GM23338 (cell line): ENCODE results near the gene TMEM39A. TPM values are rescaled to one million over a fixed set of nuclear protein-coding genes. Genes with fewer than 3 reads are reported as not detected.

Experiments used
- ATAC-seq: fragments of 200-7000 bp; cut with Tn5 transposase; 3 replicates; pipeline ENCODE4 v1.9.1; 2020
- DNase-seq: peaks from one replicate; pipeline ENCODE4 v3.0.0-alpha.2; 2015; ENCODE audit warnings: low spot score
- H2AFZ ChIP-seq: fragments of 200-600 bp; sonication (generic); 2 replicates; pipeline ENCODE4 v1.8.0; 2016; ENCODE audit warnings: antibody characterized with exemption, mild to moderate bottlenecking, moderate library complexity
- H3F3A ChIP-seq: fragments of 200-600 bp; sonication (generic); replicated peaks from 2 replicates; pipeline ENCODE4 v1.8.0; 2017; ENCODE audit warnings: antibody characterized with exemption, mixed run types, low read depth
- H3K27ac ChIP-seq: fragments of 200-600 bp; sonication (generic); 2 replicates; pipeline ENCODE4 v1.6.1; 2016; ENCODE audit warnings: low read depth
- H3K27me3 ChIP-seq: fragments of 200-600 bp; sonication (generic); 2 replicates; pipeline ENCODE4 v1.8.0; 2016; ENCODE audit warnings: mild to moderate bottlenecking, mixed run types, moderate library complexity; ENCODE audit not compliant: insufficient read depth
- H3K36me3 ChIP-seq: fragments of 200-600 bp; sonication (generic); 2 replicates; pipeline ENCODE4 v1.8.0; 2016; ENCODE audit warnings: mild to moderate bottlenecking; ENCODE audit not compliant: insufficient read depth
- H3K4me1 ChIP-seq: fragments of 200-600 bp; sonication (generic); 2 replicates; pipeline ENCODE4 v1.8.0; 2016; ENCODE audit warnings: mild to moderate bottlenecking, moderate library complexity; ENCODE audit not compliant: insufficient read depth
- H3K4me2 ChIP-seq: fragments of 200-600 bp; sonication (generic); 2 replicates; pipeline ENCODE4 v1.7.1; 2017; ENCODE audit warnings: mixed run types
- H3K4me3 ChIP-seq: fragments of 200-600 bp; sonication (generic); 2 replicates; pipeline ENCODE4 v1.6.1; 2016; ENCODE audit warnings: mixed run types
- H3K79me2 ChIP-seq: fragments of 200-600 bp; sonication (generic); replicated peaks from 2 replicates; pipeline ENCODE4 v1.8.0; 2017; ENCODE audit warnings: mild to moderate bottlenecking; ENCODE audit not compliant: insufficient read depth
- H3K9me2 ChIP-seq: fragments of 200-600 bp; sonication (generic); 2 replicates; pipeline ENCODE4 v1.8.0; 2017; ENCODE audit not compliant: insufficient read depth
- H4K20me1 ChIP-seq: fragments of 200-600 bp; sonication (generic); replicated peaks from 2 replicates; pipeline ENCODE4 v1.8.0; 2017; ENCODE audit warnings: mild to moderate bottlenecking; ENCODE audit not compliant: insufficient read depth
- H3K27ac Mint-ChIP-seq: 2 replicates; pipeline ENCODE4 v1.8.0; 2020; ENCODE audit warnings: inconsistent platforms, mild to moderate bottlenecking, moderate library complexity, mixed read lengths
- H3K27me3 Mint-ChIP-seq: 3 replicates; pipeline ENCODE4 v1.8.0; 2022; ENCODE audit warnings: low read depth, mild to moderate bottlenecking, moderate library complexity, mixed read lengths, inconsistent platforms; ENCODE audit not compliant: insufficient read depth, poor library complexity
- H3K36me3 Mint-ChIP-seq: 3 replicates; pipeline ENCODE4 v1.8.0; 2021; ENCODE audit warnings: low read depth, mild to moderate bottlenecking, inconsistent platforms, moderate library complexity, mixed read lengths
- H3K4me1 Mint-ChIP-seq: 3 replicates; pipeline ENCODE4 v1.8.0; 2020; ENCODE audit warnings: mild to moderate bottlenecking, inconsistent platforms, mixed read lengths
- H3K4me3 Mint-ChIP-seq: 3 replicates; pipeline ENCODE4 v1.8.0; 2021; ENCODE audit warnings: moderate library complexity, mild to moderate bottlenecking, inconsistent platforms, mixed read lengths
- H3K9me3 Mint-ChIP-seq: 3 replicates; pipeline ENCODE4 v1.8.0; 2020; ENCODE audit warnings: moderate library complexity, mild to moderate bottlenecking, inconsistent platforms, mixed read lengths
- CREB1 ChIP-seq: fragments of 250-450 bp; sonication (Bioruptor Pico); IDR thresholded peaks from 2 replicates; pipeline ENCODE4 v1.5.0; 2020; ENCODE audit warnings: low read depth, mild to moderate bottlenecking, moderate library complexity
- CTCF ChIP-seq, 2 experiments: fragments of 200-600 bp in 1 of 2; sonication (generic) in 1 of 2; conservative IDR thresholded peaks; 2 replicates each; pipeline versions ENCODE4 v1.5.1 to v1.6.1; 2016 to 2017; ENCODE audit warnings: antibody characterized with exemption in 2 of 2, low read depth in 2 of 2, mild to moderate bottlenecking in 2 of 2, moderate library complexity in 1 of 2
- EZH2phosphoT487 ChIP-seq: fragments of 200-600 bp; sonication (generic); IDR thresholded peaks from one replicate; pipeline ENCODE4 v1.8.1; 2018; ENCODE audit warnings: antibody characterized with exemption; ENCODE audit not compliant: unreplicated experiment
- JUNB ChIP-seq: IDR thresholded peaks from one replicate; pipeline ENCODE4 v1.6.1; 2016; ENCODE audit warnings: antibody characterized with exemption; ENCODE audit not compliant: unreplicated experiment
- POLR2AphosphoS5 ChIP-seq: IDR thresholded peaks from 2 replicates; pipeline ENCODE4 v1.6.1; 2016; ENCODE audit warnings: antibody characterized with exemption, low read depth
- REST ChIP-seq: IDR thresholded peaks from one replicate; pipeline ENCODE4 v1.6.1; 2018; ENCODE audit warnings: antibody characterized with exemption; ENCODE audit not compliant: unreplicated experiment
- STAT1 ChIP-seq: IDR thresholded peaks from one replicate; pipeline ENCODE4 v1.6.1; 2016; ENCODE audit warnings: antibody characterized with exemption; ENCODE audit not compliant: unreplicated experiment
- ZNF114 ChIP-seq: fragments of 250-450 bp; sonication (Bioruptor Pico); IDR thresholded peaks from 2 replicates; pipeline ENCODE4 v1.5.0; 2020; ENCODE audit warnings: mild to moderate bottlenecking, moderate library complexity
- ZNF331 ChIP-seq: fragments of 250-450 bp; sonication (Bioruptor Pico); IDR thresholded peaks from 2 replicates; pipeline ENCODE4 v1.5.0; 2020; ENCODE audit warnings: low read depth, mild to moderate bottlenecking, moderate library complexity
- polyA plus RNA-seq: library from polyadenylated mRNA; unstranded; fragments of >200 nt; fragmentation: Nextera tagmentation; extraction: Ambion mirVana; gene quantifications from 2 replicates; pipeline ENCODE4 v1.2.1, GENCODE V29; 2016
- total RNA-seq: library from RNA; depleted of rRNA; stranded (reverse); fragments of >200 nt; shearing (Covaris generic); gene quantifications from 2 replicates; pipeline ENCODE4 v1.2.3, GENCODE V29; 2014
- TF ChIP-seq, protein P1 (sequence below): IDR thresholded peaks from 2 replicates; pipeline ENCODE4 v1.6.1; 2016; ENCODE audit warnings: antibody characterized with exemption

The TMEM39A gene
- total and polyA plus RNA-seq, 2 experiments from 2014 or later: 12.9 to 51.6 TPM

DNA sequence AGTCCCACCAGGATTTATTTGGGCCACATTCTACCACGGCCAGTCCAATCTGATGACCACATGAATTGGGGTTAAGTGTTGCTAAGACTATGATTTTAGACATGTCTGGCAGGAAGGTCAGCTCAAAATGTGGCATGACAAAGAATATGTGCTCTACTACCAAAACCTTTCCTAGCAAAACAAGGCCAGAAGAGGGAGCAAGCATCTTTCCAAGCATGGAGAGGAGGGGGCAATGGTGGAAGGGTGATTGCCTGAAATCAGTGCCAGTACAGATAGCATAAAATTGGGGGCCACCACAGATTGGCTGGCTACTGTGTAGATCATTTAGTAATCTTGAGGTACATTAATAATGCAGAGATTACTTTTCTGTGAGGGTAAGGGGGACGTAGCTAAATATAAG is 43.2 kb downstream of the TMEM39A start:
- no peak overlapping the region for H3K4me3 ChIP-seq
- H3K9me3 Mint-ChIP-seq: peaks cover 12% of the 10 kb centered on the region; the same call in 2 of the 3 replicates
- no peak overlapping the region for H3K27ac ChIP-seq

DNA sequence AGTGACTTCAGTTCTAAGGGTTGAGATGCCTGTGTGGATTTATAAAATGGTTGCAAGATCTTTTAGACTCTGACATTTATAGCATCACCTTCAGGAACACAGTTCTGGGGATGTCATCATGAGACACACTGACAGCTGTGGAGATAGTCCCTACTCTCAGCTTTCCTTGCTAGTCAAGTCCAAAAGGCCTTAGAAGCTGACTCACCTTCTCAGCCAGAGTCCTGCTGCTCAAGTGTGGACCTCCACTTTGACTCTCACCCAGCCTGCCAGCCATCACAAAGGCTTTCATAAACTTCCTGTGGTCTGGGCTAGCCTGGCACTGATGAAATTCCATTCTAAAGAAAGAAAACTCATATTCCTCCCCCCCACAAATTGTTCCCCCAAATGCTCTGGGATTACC is 44.8 kb downstream of the TMEM39A start:
- H3K4me3 Mint-ChIP-seq: no peak overlapping the region
- peaks cover 1% of the 10 kb centered on the region for H3K27me3 Mint-ChIP-seq
- Histone ChIP-seq H4K20me1 (no peaks in the 10 kb centered on the region), H3K27me3 (no peaks in the 10 kb centered on the region), H3F3A (no peaks in the 10 kb centered on the region), H3K36me3 (no peaks in the 10 kb centered on the region), H2AFZ (no peak overlapping the region), H3K27ac (no peak overlapping the region), H3K4me2 (no peak overlapping the region), H3K4me3 (no peak overlapping the region), H3K79me2 (no peaks in the 10 kb centered on the region), H3K4me1 (no peaks in the 10 kb centered on the region), H3K9me2 (no peaks in the 10 kb centered on the region)
- peaks cover 2% of the 10 kb centered on the region; the same call in 2 of the 3 replicates for H3K36me3 Mint-ChIP-seq
- ATAC-seq (no peak), DNase-seq (no peak)
- H3K9me3 Mint-ChIP-seq: no peaks in the 10 kb centered on the region
- no peak overlapping the region for H3K27ac Mint-ChIP-seq
- no peaks in the 10 kb centered on the region; the same call in 2 of the 3 replicates for H3K4me1 Mint-ChIP-seq
- TF ChIP-seq CTCF (conservative IDR thresholded peaks at IDR 0.05; ENCODE audit: low read depth in 2 of 2) (no peak), JUNB (no peak), STAT1 (no peak), ZNF331 (CRISPR knock-in tag) (no peak), POLR2AphosphoS5 (no peak), CREB1 (CRISPR knock-in tag) (no peak), ZNF114 (CRISPR knock-in tag) (no peak), REST (no peak), EZH2phosphoT487 (no peak)
- TF ChIP-seq, protein P1, sequence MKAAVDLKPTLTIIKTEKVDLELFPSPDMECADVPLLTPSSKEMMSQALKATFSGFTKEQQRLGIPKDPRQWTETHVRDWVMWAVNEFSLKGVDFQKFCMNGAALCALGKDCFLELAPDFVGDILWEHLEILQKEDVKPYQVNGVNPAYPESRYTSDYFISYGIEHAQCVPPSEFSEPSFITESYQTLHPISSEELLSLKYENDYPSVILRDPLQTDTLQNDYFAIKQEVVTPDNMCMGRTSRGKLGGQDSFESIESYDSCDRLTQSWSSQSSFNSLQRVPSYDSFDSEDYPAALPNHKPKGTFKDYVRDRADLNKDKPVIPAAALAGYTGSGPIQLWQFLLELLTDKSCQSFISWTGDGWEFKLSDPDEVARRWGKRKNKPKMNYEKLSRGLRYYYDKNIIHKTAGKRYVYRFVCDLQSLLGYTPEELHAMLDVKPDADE: no peak

More for the DNA sequence above, 43.2 kb downstream of the TMEM39A start:
- Mint-ChIP-seq H3K4me3 (no peak overlapping the region), H3K4me1 (no peaks in the 10 kb centered on the region; the same call in 2 of the 3 replicates), H3K36me3 (peaks cover 4% of the 10 kb centered on the region), H3K27ac (no peak overlapping the region), H3K27me3 (peaks cover 1% of the 10 kb centered on the region)
- H2AFZ ChIP-seq: no peak overlapping the region
- no peaks in the 10 kb centered on the region for H3K4me1 ChIP-seq
- H3K27me3 ChIP-seq: no peaks in the 10 kb centered on the region
- no peaks in the 10 kb centered on the region for H3F3A ChIP-seq
- no peaks in the 10 kb centered on the region; the same call in 1 of the 2 replicates for H3K36me3 ChIP-seq
- TF ChIP-seq, protein P1: no peak
- peak; percentile 56 to 79 for TF ChIP-seq CTCF (conservative IDR thresholded peaks at IDR 0.05; ENCODE audit: low read depth in 2 of 2)
- no peak for TF ChIP-seq CREB1 (CRISPR knock-in tag)
- no peak for TF ChIP-seq ZNF331 (CRISPR knock-in tag)
- ATAC-seq (peak; percentile 83), DNase-seq (peak; percentile 65)
- no peaks in the 10 kb centered on the region for H3K79me2 ChIP-seq
- H3K9me2 ChIP-seq: no peaks in the 10 kb centered on the region
- no peaks in the 10 kb centered on the region for H4K20me1 ChIP-seq
- no peak overlapping the region for H3K4me2 ChIP-seq
